Activated B cell treated with CpG ODN at 0.5 μM for 24 hours (primary cell): ENCODE results near the gene COLEC11. TPM values are rescaled to one million over a fixed set of nuclear protein-coding genes. Genes with fewer than 3 reads are reported as not detected.
"Not testable (repeated sequence)": the region's sequence is repeated elsewhere in the genome, so short reads cannot be mapped to it uniquely, and the experiment has no call there.

Experiments
- ATAC-seq: fragments of 200-7000 bp; cut with Tn5 transposase; one replicate; pipeline ENCODE4 v1.10.0; 2021; ENCODE audit warnings: low read depth, mild to moderate bottlenecking, moderate library complexity
- CTCF ChIA-PET: fragments of 350-600 bp; sonication (Branson Sonifier 250); formaldehyde crosslinking; loops from one replicate; lab custom pipeline; 2021; ENCODE audit warnings: antibody characterized with exemption; lab: Charles Lee
- POLR2A ChIA-PET: fragments of 350-600 bp; sonication (Branson Sonifier 250); formaldehyde crosslinking; loops from one replicate; lab custom pipeline; 2021; ENCODE audit warnings: antibody characterized with exemption; lab: Charles Lee
- DNase-seq: peaks from one replicate; pipeline ENCODE4 v3.0.0; 2022
- H3K27ac Mint-ChIP-seq: one replicate; pipeline ENCODE4 v1.8.0; 2020; ENCODE audit warnings: mixed read lengths
- H3K27me3 Mint-ChIP-seq: one replicate; pipeline ENCODE4 v1.8.0; 2021; ENCODE audit warnings: mixed read lengths
- H3K36me3 Mint-ChIP-seq: one replicate; pipeline ENCODE4 v1.8.0; 2021; ENCODE audit warnings: low read depth, mixed read lengths
- H3K4me1 Mint-ChIP-seq: one replicate; pipeline ENCODE4 v1.8.0; 2021; ENCODE audit warnings: mixed read lengths
- H3K4me3 Mint-ChIP-seq: one replicate; pipeline ENCODE4 v1.8.0; 2020; ENCODE audit warnings: mild to moderate bottlenecking, mixed read lengths
- H3K9me3 Mint-ChIP-seq: one replicate; pipeline ENCODE4 v1.8.0; 2020; ENCODE audit warnings: mixed read lengths
- CTCF ChIP-seq: fragments of 200-600 bp; IDR thresholded peaks from one replicate; pipeline ENCODE4 v1.8.0; 2022; ENCODE audit warnings: antibody characterized with exemption, mild to moderate bottlenecking
- intact Hi-C: fragments of 100-400 bp; cut with micrococcal nuclease; formaldehyde crosslinking; loops from one replicate; pipeline ENCODE4 v1.15.1; 2024
- total RNA-seq: library from RNA; stranded (reverse); gene quantifications from 2 replicates; pipeline ENCODE4 v1.2.3, GENCODE V29; 2022

Gene COLEC11
- total RNA-seq, 1 donor from 2014 or later = not detected

- H3K4me3 Mint-ChIP-seq, H3K27me3 Mint-ChIP-seq, DNase-seq, H3K36me3 Mint-ChIP-seq, H3K4me1 Mint-ChIP-seq, H3K9me3 Mint-ChIP-seq, ATAC-seq, CTCF ChIA-PET, intact Hi-C loops, POLR2A ChIA-PET, H3K27ac Mint-ChIP-seq: not testable (repeated sequence)
These were observed 21.7 kb downstream of the COLEC11 start for GRCh38 chr2:3616435-3617197.

- ChIA-PET POLR2A (no interaction called here), CTCF (no interaction called here)
- intact Hi-C loops = no loop called here
- H3K27me3 Mint-ChIP-seq = no peaks in the 10 kb centered on the region
- peaks cover 5% of the 10 kb centered on the region for H3K9me3 Mint-ChIP-seq
- H3K27ac Mint-ChIP-seq = no peak overlapping the region
- no peak overlapping the region for H3K4me3 Mint-ChIP-seq
- H3K4me1 Mint-ChIP-seq = no peaks in the 10 kb centered on the region
- no peaks in the 10 kb centered on the region for H3K36me3 Mint-ChIP-seq
- DNase-seq (no peak), ATAC-seq (no peak)
- no peak for TF ChIP-seq CTCF
These were observed 22.4 kb downstream of the COLEC11 start for GRCh38 chr2:3617198-3617890.

- peaks cover 5% of the 10 kb centered on the region for H3K9me3 Mint-ChIP-seq
- intact Hi-C loops = no loop called here
- H3K27me3 Mint-ChIP-seq = no peaks in the 10 kb centered on the region
- H3K27ac Mint-ChIP-seq = no peak overlapping the region
- no peak for TF ChIP-seq CTCF
- H3K4me1 Mint-ChIP-seq = no peaks in the 10 kb centered on the region
- ChIA-PET CTCF (no interaction called here), POLR2A (no interaction called here)
- no peaks in the 10 kb centered on the region for H3K36me3 Mint-ChIP-seq
- DNase-seq (no peak), ATAC-seq (no peak)
- no peak overlapping the region for H3K4me3 Mint-ChIP-seq
These were observed 23.5 kb downstream of the COLEC11 start for GRCh38 chr2:3618367-3618766.

GRCh38 chr2:3619033-3619432 is 24.1 kb downstream of the COLEC11 start:
- intact Hi-C loops = no loop called here
- Mint-ChIP-seq H3K4me1 (no peaks in the 10 kb centered on the region), H3K27me3 (no peaks in the 10 kb centered on the region), H3K9me3 (peaks cover 3% of the 10 kb centered on the region), H3K36me3 (no peaks in the 10 kb centered on the region), H3K4me3 (no peak overlapping the region), H3K27ac (no peak overlapping the region)
- DNase-seq (no peak), ATAC-seq (no peak)
- POLR2A ChIA-PET = no interaction called here
- TF ChIP-seq CTCF = no peak
- CTCF ChIA-PET = no interaction called here

- H3K9me3 Mint-ChIP-seq, H3K4me1 Mint-ChIP-seq, POLR2A ChIA-PET, ATAC-seq, DNase-seq, H3K27ac Mint-ChIP-seq, intact Hi-C loops, H3K4me3 Mint-ChIP-seq, CTCF ChIA-PET, H3K36me3 Mint-ChIP-seq, H3K27me3 Mint-ChIP-seq: not testable (repeated sequence)
These were observed 24.7 kb downstream of the COLEC11 start for GRCh38 chr2:3619661-3620060.

GRCh38 chr2:3620834-3621233 is 25.9 kb downstream of the COLEC11 start:
- no peak for DNase-seq
- ATAC-seq = no peak
- Mint-ChIP-seq H3K36me3 (no peaks in the 10 kb centered on the region), H3K4me1 (no peaks in the 10 kb centered on the region), H3K27ac (no peak overlapping the region), H3K9me3 (peaks cover 3% of the 10 kb centered on the region), H3K27me3 (no peaks in the 10 kb centered on the region), H3K4me3 (no peak overlapping the region)
- no peak for TF ChIP-seq CTCF
- intact Hi-C loops = no loop called here
- CTCF ChIA-PET = no interaction called here
- POLR2A ChIA-PET = no interaction called here
